ENCODE results near the gene NRP1. TPM values are rescaled to one million over a fixed set of nuclear protein-coding genes. Genes with fewer than 3 reads are reported as not detected.

Gene NRP1
- total and polyA plus RNA-seq, 12 donors, result 45.3 to 229 (median 157) TPM

DNA sequence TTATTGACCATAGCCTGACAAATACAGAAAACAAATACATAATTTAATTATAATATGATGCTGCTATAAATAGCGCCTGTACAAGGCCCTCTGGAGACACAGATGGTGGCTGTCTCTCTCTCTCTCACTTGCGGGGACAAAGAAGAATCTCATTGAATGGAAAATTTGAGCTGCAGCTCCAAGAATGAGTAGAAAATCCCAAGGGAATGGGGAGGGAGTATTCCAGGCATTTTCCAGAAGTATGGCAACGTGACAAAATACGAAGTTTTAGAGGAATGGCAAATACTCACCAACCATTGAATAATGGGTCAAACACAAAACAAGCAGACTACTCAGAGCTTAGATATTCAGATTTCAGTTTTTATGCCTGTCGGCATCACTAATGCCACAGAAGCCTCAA, 179.9 kb downstream of the NRP1 start:
- no peak overlapping the region for H3K4me3 ChIP-seq
- intact Hi-C loops (cut with DNase I), result loop anchor here in 4 of 10 donors (5.0 to 10.0 kb wide), 3 partner anchors 42 to 360 kb away; no protein-coding TSS in a partner anchor
- 65 to 74% methylated on average over 5 of the region's 5 CpGs for WGBS, 2 donors
- ATAC-seq, result peak in 7 of 8 donors; percentile 27 to 64 (median 43)
- peaks cover 2 to 57% (median 18%) of the 10 kb centered on the region in 9 donors for H3K4me1 ChIP-seq
- peaks cover 0 to 7% (median 0%) of the 10 kb centered on the region in 7 donors for H3K27me3 ChIP-seq
- no peaks in the 10 kb centered on the region for H3K36me3 ChIP-seq
- no peak for TF ChIP-seq CTCF (IDR thresholded peaks at IDR 0.05)
- no peaks in the 10 kb centered on the region for H3K9me3 ChIP-seq
- peak overlapping the region in 9 of 10 donors; percentile 29 to 82 (median 66) for H3K27ac ChIP-seq
- DNase-seq, result no peak

DNA sequence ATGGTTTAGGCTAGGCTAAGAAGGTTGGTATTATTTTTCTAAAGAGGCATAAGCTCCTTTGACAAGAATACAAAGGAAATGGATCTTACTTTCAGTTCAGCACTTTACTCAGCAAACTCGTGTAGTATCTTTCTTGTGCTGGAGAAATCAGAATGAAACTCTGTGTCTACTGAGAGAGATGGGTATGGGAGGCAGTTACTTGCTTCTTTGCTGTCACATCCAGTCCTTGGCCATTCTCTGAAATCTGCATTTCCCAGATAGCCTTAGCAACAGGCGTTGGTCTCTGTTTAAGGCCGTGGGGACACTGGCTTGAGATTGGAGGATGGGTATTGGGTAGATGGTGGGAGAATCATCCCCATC, 180.5 kb downstream of the NRP1 start:
- Histone ChIP-seq H3K27me3 (peaks cover 0 to 7% (median 0%) of the 10 kb centered on the region in 7 donors), H3K4me3 (no peak overlapping the region), H3K27ac (peak overlapping the region in 9 of 10 donors; percentile 47 to 82 (median 66)), H3K36me3 (no peaks in the 10 kb centered on the region), H3K9me3 (no peaks in the 10 kb centered on the region), H3K4me1 (peaks cover 2 to 59% (median 18%) of the 10 kb centered on the region in 9 donors)
- ATAC-seq (no peak), DNase-seq (no peak)
- intact Hi-C loops (cut with DNase I), result loop anchor here in 4 of 10 donors (5.0 to 10.0 kb wide), 3 partner anchors 42 to 359 kb away; no protein-coding TSS in a partner anchor
- WGBS, 2 donors, result 75 to 81% methylated on average over 3 of the region's 3 CpGs
- TF ChIP-seq CTCF (IDR thresholded peaks at IDR 0.05), result no peak

DNA sequence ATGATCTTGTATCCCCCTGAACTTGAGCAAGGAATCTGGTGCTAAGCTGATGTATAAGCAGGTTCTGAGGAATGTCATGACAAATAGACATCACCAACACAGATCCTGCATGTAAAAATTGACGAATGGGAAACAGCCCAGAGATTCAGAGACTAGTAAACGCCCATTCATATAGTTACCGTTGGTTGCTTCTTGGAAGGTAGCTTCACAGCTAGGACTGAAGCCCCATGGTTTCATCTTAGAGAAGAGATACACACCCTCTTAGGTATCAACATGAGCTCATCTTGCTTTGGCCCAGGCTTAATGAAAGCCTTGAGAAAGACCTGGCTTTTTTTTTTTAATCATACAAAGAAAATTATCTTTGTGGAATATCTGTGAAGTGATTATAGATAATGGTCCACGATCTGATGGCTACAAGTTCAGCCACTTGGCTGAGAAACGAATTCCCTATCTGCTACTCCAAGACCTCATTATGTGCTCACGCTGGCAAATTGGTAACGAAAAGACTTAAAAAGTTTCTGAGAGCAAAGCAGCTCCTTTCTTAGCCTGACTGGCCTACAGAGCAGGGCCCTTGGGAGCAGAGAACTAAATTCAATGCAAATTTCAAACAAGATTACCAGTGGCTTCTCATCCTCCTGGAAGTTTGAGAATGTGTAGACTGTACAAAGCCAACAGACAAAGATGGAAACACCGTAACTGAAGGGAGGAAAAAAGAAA, 181.1 kb downstream of the NRP1 start:
- ATAC-seq, result no peak
- Histone ChIP-seq H3K4me1 (peaks cover 2 to 59% (median 18%) of the 10 kb centered on the region in 9 donors), H3K36me3 (no peaks in the 10 kb centered on the region), H3K4me3 (no peak overlapping the region), H3K27me3 (peaks cover 0 to 7% (median 0%) of the 10 kb centered on the region in 7 donors), H3K27ac (peak overlapping the region in 9 of 10 donors; percentile 47 to 82 (median 66)), H3K9me3 (no peaks in the 10 kb centered on the region)
- no peak for TF ChIP-seq CTCF (IDR thresholded peaks at IDR 0.05)
- DNase-seq, result no peak
- intact Hi-C loops (cut with DNase I), result loop anchor here in 4 of 10 donors (5.0 to 10.0 kb wide), 3 partner anchors 41 to 359 kb away; no protein-coding TSS in a partner anchor
- 82 to 87% methylated on average over 8 of the region's 8 CpGs for WGBS, 2 donors

- Histone ChIP-seq H3K27ac (peak overlapping the region in 8 of 10 donors; percentile 47 to 82 (median 67)), H3K4me3 (no peak overlapping the region), H3K4me1 (peaks cover 2 to 59% (median 18%) of the 10 kb centered on the region in 9 donors), H3K9me3 (peaks cover 0 to 4% (median 0%) of the 10 kb centered on the region in 11 donors), H3K36me3 (no peaks in the 10 kb centered on the region), H3K27me3 (peaks cover 0 to 4% (median 0%) of the 10 kb centered on the region in 7 donors)
- DNase-seq, result no peak
- 88 to 91% methylated on average over 4 of the region's 4 CpGs for whole genome bisulfite sequencing, 2 donors
- TF ChIP-seq CTCF (IDR thresholded peaks at IDR 0.05), result no peak
- no peak for ATAC-seq
- intact Hi-C loops (cut with DNase I), result loop anchor here in 4 of 10 donors (5.0 to 10.0 kb wide), 3 partner anchors 40 to 358 kb away; no protein-coding TSS in a partner anchor
Observed at GRCh38 chr10:33152750-33153149, 181.7 kb downstream of the NRP1 start.
